SK-MEL-5 (cell line): Measurements from ENCODE around the gene ACCS. TPM values are rescaled to one million over a fixed set of nuclear protein-coding genes. Genes with fewer than 3 reads are reported as not detected.

Experiments used
- DNase-seq: peaks from one replicate; pipeline ENCODE4 v3.0.0-alpha.2; 2016; ENCODE audit warnings: low read depth, low spot score
- in situ Hi-C: cut with HindIII; loops from 2 replicates; pipeline ENCODE4 v1.10.0; 2016; ENCODE audit warnings: low sequenced_read_pairs, high pct_unique_total_duplicates, low pct_unique_long_range_greater_than_20kb
- total RNA-seq: library from RNA; depleted of rRNA; stranded (reverse); fragments of >200 nt; shearing (Covaris generic); gene quantifications from 2 replicates; pipeline ENCODE4 v1.2.3, GENCODE V29; 2014

Gene ACCS
- total RNA-seq, 1 experiment from 2014 or later = 7.2 TPM

DNA sequence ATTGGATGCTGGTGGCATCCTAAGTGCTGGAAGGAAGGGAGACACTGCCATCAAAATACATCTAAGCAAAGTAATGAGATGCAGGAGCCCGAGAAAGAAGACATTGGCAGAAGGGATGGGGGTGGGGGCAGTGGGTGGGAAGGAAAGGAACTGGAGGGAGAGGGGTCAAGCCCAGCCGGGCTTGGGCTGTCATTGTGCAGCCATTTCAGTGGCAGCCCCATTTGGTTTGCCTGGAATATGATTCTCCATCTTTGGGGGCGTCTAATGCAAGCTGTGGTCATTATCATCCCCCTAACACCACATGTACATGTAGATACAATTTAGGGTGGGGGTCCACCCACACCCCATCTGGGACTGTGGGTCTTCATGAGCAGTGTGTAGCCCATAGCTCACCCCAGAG, 32.2 kb upstream of the ACCS start:
- in situ Hi-C loops = no loop called here
- no peak for DNase-seq

DNA sequence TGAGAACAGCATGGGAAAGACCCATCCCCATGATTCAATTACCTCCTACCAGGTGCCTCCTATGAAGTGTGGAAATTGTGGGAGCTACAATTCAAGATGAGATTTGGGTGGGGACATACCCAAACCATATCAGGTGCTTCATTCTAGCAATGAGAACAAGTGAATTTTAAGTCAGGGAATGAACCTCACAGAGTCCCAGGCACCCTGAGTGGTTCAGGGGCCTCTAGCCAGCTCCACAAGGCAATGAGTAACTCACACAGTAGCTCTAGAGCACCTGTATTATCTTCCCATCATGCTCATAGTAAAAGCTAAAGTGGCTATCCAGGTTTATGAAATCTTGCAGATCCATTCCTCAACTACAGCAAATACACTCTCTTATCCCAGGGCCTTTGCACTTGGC, 31.4 kb upstream of the ACCS start:
- no peak for DNase-seq
- in situ Hi-C loops = no loop called here

DNA sequence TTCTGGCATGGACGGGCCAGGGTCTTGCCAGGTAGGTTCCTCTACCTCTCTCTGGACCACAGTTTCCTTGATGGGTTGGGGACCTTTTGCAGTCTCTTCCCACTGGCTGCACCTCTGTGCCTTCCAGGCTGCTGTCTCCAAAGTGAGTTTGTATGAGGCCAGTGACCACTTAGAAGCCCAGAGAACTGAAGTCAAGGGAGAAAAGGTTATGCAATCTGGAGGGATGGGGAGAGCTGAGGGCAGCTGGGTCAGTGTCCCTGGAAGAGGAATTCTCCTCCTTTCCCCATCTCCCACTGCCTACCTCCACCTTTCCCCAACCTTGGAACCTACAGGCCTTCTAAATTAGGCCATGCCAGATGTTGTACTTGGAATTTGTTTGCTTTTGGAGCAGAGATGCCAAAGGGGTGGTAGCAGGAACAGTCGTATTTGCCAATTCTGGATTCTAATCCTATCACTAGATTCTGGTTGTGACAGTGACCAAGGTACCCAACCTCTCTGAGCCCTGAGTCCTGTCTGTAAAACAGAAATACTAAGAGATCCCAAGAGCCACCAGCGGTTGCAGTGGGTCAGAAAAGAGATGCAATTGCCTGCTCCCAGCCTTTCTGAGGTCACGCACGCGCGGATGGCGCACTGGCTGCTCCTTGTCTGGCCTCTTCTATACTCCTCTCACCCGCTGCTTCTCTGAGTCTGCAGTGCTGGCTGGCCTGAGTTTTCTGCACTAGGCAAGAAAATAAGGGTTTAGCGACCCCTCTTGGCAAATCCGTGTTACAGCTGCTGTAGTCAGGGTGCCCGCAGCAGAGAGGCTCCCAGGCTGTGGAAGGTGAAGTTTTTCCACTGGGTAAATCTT, 29.0 kb upstream of the ACCS start:
- in situ Hi-C loops = no loop called here
- DNase-seq = peak; percentile 92

DNA sequence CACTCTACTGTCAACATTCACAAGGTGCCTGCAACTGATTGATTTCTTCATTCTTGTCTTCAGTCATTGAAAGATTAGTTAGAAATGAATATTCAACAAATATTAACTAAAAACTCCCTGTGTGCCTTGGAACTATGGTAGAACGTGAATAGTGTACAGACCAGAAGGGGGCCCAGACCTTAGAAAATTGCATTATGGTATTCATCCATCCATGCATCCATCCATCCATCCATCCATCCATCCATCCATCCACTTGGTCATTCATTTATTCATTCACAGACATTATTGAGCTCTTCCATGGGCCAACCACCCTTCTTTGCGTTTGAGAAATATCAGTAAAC, 28.4 kb upstream of the ACCS start:
- no peak for DNase-seq
- in situ Hi-C loops = no loop called here

DNA sequence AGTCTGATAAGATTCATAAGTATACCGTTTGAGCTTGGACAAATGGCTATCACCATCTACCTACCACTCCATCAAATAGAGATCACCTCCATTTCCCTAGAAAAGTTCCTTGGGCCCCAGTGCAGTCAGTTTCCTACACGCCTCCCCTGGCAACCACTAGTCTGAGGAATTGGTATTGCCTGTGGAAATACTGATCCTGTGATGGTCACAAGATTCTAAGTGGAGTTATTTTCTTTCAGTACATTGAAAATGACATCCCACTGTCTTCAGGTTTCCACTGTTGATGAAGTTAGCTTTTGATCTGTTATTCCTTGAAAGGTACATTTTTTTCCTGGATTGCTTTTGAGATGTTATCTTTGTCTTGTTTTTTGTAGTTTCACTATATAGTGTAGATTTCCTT, 22.9 kb upstream of the ACCS start:
- peak; percentile 76 for DNase-seq
- in situ Hi-C loops = loop anchor here (10.0 kb wide), 1 partner anchor 138 kb away; no protein-coding TSS in a partner anchor

DNA sequence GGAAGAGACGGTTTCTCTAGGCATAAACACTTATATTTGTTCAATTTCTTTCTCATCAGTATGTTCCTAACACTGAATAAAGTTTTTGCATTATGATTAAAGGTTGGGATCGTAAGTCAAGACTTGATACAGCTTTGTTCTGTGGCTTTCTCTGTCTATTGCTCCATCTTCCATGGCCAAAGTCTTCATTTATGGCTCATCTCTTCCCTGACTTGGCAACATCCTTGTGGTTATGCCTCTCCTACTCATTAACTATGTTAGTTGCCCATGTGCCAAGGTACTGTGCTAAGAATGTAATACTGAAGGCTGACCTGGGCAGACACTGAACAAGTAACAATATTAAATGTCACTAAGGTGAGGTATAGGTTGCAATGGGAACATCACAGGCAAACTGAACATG, 19.9 kb upstream of the ACCS start:
- in situ Hi-C loops = loop anchor here (10.0 kb wide), 1 partner anchor 141 kb away; no protein-coding TSS in a partner anchor
- no peak for DNase-seq

DNA sequence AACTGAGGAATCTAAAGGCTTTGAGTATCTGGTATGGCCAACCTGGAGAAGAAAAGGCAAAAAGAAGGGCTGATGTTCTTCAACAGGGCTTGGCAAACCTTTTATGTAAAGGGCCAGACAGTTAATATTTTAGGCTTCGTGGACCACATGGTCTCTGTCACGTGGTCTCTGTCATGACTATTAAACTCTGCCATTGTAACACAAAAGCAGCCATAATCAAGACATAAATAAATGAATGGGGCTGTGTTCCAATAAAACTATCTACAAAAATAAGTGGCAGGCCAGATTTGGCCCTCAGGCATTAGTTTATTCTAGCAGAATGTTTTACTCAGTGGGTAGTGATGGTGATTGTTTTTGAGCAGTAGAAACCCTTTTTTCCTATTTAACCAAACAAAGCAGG, 18.8 kb upstream of the ACCS start:
- in situ Hi-C loops = loop anchor here (10.0 kb wide), 1 partner anchor 142 kb away; no protein-coding TSS in a partner anchor
- no peak for DNase-seq

DNA sequence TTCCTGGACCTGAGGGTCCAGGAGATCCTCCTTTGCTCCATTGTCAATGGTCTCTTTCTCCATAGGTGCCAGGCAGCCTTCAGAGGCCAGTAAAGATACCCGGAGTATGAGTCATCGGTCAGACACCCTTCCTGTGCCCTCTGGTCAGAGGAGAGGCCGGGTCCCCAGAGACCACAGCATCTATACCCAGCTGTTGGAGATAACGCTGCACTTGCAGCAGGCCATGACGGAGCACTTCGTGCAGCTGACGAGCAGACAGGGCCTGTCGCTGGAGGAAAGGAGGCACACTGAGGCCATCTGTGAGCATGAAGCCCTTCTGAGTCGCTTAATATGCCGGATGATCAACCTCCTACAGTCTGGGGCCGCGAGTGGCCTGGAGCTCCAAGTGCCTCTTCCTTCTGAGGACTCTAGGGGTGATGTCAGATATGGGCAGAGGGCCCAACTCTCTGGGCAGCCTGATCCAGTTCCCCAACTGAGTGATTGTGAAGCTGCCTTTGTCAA, 18.1 kb upstream of the ACCS start, which contains the start of gene ACCSL:
Gene ACCSL, plus strand, starts transcription at position 51 of the 501 bp plus-strand sequence. Its CDS starts 56 bp downstream, at position 107.
- in situ Hi-C loops = loop anchor here (10.0 kb wide), 1 partner anchor 143 kb away; no protein-coding TSS in a partner anchor
- peak; percentile 44 for DNase-seq

DNA sequence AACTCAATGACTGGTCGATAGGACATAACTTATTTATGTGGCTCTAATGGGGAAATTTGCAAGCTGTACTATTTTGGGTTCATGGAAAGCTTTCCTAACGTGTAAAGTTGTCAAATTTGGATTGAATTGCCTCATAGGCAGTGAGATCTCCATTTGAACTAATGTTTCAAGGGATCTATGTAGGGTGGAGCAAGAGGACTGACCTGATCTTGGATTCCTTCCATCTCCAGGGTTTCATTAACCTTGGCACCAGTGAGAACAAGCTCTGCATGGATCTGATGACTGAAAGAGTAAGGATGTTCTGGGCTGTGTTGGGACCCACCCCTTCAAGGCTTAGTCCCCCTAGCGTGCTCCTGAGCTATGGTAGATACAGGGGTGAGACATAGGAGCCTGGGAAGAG, 16.2 kb upstream of the ACCS start:
- no peak for DNase-seq
- in situ Hi-C loops = loop anchor here (10.0 kb wide), 1 partner anchor 145 kb away; no protein-coding TSS in a partner anchor

DNA sequence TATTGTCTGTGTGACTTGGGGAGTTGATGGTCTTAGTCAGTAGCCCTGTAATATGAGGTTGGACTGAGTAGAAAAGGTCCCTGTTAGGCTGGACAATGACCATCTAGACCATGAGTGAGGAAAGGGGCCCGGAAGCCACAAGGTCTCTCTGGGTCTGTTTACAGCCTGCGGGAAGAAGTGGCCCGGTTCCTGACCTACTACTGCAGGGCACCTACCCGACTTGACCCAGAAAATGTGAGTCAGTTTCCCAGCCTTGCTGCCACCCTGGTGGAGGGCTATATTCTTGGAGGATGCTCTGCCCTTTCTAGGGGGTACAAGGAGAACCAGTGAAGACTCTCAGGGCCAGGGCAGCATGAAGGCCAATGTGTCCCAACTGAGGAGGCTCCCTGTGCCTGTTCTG, 14.9 kb upstream of the ACCS start:
- in situ Hi-C loops = no loop called here
- DNase-seq = no peak

DNA sequence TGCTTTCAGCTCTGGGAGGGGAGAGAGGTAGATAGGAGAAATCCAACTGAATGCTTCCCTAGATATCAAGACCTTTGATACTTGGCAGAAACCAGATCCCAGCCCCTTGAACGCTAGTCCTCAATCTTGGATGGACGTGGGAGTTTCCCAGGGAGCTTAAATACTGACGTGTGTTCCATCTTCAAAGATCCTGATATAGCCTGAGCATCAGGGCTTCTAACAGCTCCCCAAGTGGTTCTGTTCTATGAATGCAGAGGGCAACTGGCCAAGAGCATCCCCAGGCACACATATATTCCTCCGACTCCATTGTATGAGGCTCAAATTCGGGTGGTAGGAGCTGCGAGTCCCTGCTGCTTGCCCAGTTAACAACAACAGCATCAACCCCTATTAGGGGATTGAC, 8.7 kb upstream of the ACCS start:
- in situ Hi-C loops = no loop called here
- no peak for DNase-seq

DNA sequence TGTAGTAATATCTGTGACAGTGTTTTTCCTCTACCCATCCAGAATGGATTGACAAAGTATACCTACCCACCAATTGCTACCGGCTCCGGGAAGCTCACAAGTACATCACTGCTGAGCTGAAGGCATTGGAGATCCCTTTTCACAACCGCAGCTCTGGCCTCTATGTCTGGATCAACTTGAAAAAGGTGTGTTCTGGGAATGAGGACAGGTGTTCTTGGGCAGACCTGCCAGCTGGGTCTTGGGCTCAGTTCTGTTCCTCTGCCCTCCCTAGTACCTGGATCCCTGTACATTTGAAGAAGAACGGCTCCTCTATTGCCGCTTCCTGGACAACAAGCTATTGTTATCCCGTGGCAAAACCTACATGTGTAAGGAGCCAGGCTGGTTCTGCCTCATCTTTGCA, 7.8 kb upstream of the ACCS start:
- in situ Hi-C loops = no loop called here
- no peak for DNase-seq

DNA sequence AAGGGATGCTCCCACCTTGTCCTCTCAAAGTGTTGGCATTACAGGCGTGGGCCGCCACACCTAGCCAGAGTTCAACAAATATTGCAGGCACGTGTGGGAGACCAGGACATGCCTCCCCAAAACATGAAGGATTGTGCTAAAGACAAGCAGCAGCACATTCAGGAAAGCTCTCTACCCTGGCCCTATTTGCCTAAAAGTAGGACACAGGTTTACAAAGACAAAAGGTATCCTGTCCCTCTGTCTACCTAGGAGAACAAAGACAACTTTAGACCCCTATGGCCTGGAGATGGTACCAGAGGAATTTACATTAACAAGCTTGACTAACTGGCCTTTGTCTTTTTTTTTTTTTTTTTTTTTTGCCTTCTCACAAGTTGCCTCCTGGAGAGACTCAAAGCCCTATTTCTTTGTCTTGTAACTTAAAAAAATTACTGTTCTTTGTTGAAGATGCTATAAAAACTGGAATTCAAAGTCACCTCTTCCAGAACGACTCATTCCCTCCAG, 859 bp upstream of the ACCS start:
- in situ Hi-C loops = no loop called here
- peak; percentile 7 for DNase-seq

DNA sequence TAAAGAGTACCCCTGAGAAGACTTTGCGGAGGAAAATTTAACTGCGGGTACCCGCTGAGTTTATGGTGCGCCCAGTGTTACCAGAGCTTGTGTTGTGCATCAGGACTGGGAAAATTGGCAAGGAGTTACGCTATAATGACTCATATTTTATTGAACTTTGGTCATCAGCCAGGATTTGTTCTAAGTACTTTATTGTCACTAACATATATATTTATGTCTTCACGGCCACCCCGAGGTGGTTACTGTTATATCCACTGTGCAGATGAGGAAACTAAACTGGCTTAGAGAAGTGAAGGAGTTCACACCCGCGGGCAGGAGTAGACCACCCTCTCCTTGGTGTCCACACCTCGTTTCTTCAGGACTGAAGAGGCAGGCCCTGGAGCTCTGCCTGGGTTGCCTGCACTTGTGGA, 667 bp downstream of the ACCS start:
- DNase-seq = no peak
- in situ Hi-C loops = no loop called here

DNA sequence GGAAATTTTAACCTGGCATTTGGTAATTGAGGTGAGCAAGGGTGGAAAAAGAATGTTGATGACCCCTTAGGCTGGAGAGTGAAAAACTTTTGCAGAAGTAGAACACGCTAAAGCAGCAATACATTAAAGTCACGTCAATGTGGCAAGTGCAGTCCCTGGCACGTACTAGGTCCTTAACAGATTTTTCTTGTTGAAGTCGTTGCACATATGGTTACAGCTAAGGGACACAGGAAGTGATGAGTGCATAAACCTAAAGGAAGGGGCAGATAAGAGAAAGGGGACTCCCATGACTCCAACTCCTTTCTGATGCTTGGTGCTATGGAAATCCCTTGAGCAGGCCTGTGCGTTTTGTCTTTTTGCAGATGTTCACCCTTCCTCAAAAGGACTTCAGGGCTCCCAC, 1.2 kb downstream of the ACCS start:
- no peak for DNase-seq
- in situ Hi-C loops = no loop called here

DNA sequence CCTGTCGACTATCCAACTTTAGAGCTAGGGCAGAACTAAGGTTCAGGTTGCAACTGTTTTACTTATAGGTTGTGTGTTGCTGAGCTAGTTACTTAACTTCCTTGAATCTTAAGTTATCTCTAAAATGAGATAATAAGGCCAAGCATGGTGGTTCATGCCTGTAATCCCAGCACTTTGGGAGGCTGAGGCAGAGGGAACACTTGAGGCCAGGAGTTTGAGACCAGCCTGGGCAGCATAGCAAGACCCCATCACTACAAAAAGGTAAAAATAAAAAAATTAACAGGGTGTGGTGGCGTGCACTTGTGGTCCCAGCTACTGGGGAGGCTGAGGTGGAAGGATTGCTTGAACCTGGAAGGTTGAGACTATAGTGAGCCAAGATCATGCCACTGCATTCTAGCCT, 2.1 kb downstream of the ACCS start:
- DNase-seq = no peak
- in situ Hi-C loops = no loop called here

DNA sequence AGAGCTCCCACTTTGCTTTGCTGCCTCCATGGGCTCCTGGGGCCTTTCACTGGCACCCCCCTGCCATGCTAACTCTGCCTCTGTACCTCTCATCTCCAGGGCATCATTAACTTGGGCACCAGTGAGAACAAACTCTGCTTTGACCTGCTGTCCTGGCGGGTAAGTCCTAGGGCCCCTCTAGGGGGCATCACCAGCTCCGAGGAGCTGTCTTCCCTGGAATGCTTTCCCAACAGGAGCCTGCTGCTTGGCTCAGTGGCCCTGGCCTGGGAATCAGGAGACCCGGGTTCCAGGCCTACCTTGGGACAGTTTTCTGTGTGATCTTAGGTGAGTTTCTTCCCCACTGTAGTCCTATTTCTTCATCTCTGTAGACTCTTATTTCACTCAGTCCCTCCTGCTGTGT, 5.1 kb downstream of the ACCS start:
- in situ Hi-C loops = no loop called here
- DNase-seq = peak; percentile 8

DNA sequence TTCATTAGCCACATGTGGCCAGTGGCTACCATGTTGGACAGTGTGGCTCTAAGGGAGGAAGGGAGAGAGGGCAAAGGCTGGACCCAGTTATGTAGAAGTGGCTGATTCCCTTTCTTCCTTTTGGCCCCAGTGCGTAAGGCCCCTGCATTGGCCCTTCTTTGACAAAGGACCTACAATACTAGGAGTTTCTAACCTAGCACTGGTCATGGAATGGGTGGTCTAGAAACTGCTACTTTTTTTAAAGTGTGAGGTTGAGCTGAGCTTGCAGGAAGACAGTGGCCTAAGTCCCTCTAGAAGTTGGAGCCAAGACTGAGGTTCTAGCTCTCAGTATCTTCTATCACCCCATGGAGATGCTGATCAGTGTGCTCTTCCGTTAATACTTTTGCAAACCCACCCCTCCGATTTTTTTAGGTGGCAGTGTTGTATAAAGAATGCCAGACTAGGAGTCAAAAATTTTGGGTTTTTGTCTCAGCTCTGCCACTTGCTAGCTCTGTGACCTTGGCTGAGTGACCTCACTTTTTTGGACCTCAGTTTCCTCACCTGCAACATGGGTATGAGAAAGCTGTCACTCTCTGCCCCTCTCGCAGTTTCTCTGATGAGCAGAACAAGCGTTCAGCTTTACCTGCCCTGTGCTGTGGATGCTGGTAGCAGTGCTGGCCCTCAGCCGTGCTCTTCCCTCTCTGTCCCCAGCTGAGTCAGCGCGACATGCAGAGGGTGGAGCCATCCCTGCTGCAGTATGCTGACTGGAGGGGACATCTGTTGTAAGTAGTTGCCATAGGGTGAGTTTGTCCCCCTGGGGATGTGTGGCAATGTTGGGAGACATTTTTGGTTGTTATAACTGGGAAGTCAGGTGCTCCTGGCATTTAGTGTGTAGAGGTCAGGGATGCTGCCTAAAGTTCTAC, 6.9 kb downstream of the ACCS start:
- in situ Hi-C loops = no loop called here
- no peak for DNase-seq
